Measurements from ENCODE around the gene CACNA1G. TPM values are rescaled to one million over a fixed set of nuclear protein-coding genes. Genes with fewer than 3 reads are reported as not detected.

The CACNA1G gene
- total and polyA plus RNA-seq, 9 of the 15 experiments (the other 6 are each of a cell fraction or from before 2014, with no cell fraction given): 0.01 TPM; not detected in 8

DNA sequence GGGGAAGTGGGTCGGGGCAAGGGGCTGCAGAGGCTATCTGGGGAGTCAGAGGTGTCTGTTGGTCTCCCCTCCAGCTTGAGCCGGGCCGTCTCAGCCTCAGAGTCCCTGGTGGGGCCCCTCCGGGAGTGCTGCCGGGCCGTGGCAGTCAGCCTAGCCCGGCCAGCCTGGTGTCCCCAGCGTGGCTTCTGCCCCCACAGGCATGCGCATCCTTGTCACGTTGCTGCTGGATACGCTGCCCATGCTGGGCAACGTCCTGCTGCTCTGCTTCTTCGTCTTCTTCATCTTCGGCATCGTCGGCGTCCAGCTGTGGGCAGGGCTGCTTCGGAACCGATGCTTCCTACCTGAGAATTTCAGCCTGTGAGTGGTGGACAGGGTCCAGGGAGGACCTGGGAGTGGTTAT, 11.2 kb downstream of the CACNA1G start:
- 17% methylated on average over 12 of the region's 19 CpGs for WGBS (ENCODE audit: insufficient coverage, low coverage, missing lambda C conversion rate)
- ChIA-PET CTCF (ENCODE audit: low intra/inter-chr PET ratio) (no interaction called here), POLR2A (interaction anchor here (1.0 kb wide), 1 partner anchor 9 kb away, joined by 5 read pairs; no protein-coding TSS in a partner anchor)
- ATAC-seq (no peak), DNase-seq (ENCODE audit: extremely low read depth in 1 of 4, low spot score in 3 of 4) (no peak), FAIRE-seq (no peak)
- in situ Hi-C loops (cut with MboI) (no loop called here), intact Hi-C loops (cut with micrococcal nuclease) (no loop called here)
- Histone ChIP-seq H3K4me3 (no peak overlapping the region), H3K9me3 (replicated peaks; ENCODE audit: control insufficient read depth, insufficient read depth, low read depth, low read length) (no peaks in the 10 kb centered on the region), H2AFZ (ENCODE audit: low read depth, low read length) (no peak overlapping the region), H3K4me2 (ENCODE audit: insufficient read depth, low read length) (no peak overlapping the region), H3K27me3 (ENCODE audit: control insufficient read depth in 2 of 2, insufficient read depth in 2 of 2, low read length in 2 of 2) (peaks cover 8 to 76% of the 10 kb centered on the region in 2 experiments; a peak in 4 of 5 replicates), H3K9ac (ENCODE audit: insufficient read depth in 1 of 2, low read depth in 2 of 2, low read length in 2 of 2) (peak overlapping the region in 1 of 2 experiments; percentile 43; a peak in 1 of 4 replicates), H3K4me1 (replicated peaks in 1 of 2; ENCODE audit: control insufficient read depth in 2 of 2, insufficient read depth in 2 of 2, low read length in 2 of 2) (peaks cover 7 to 17% of the 10 kb centered on the region in 2 experiments; a peak in 3 of 5 replicates), H4K20me1 (replicated peaks; ENCODE audit: control insufficient read depth, insufficient read depth, low read length) (peaks cover 4% of the 10 kb centered on the region; the same call in 1 of the 2 replicates), H3K9me1 (ENCODE audit: control insufficient read depth, insufficient read depth, low read length) (no peaks in the 10 kb centered on the region), H3K27ac (ENCODE audit: extremely low read depth, low read depth, low read length) (no peak overlapping the region), H3K79me2 (ENCODE audit: control insufficient read depth, insufficient read depth, low read length) (no peaks in the 10 kb centered on the region), H3K36me3 (ENCODE audit: control insufficient read depth, insufficient read depth, low read length) (no peaks in the 10 kb centered on the region)
- BruUV-seq (replicated peaks): no TSS peak
- TF ChIP-seq NRF1 (conservative IDR thresholded peaks at IDR 0.05 in 1 of 2, IDR thresholded peaks at IDR 0.05 in 1 of 2) (peak in 1 of 2 experiments; percentile 32; a peak in 1 of 4 replicates), ZNF584 (CRISPR knock-in tag; IDR thresholded peaks at IDR 0.05; ENCODE audit: low read depth) (no peak), POLR2AphosphoS5 (IDR thresholded peaks at IDR 0.05; ENCODE audit: control insufficient read depth, insufficient read depth, low read depth, low read length) (no peak), GTF2E2 (tag; IDR thresholded peaks at IDR 0.05) (no peak)

DNA sequence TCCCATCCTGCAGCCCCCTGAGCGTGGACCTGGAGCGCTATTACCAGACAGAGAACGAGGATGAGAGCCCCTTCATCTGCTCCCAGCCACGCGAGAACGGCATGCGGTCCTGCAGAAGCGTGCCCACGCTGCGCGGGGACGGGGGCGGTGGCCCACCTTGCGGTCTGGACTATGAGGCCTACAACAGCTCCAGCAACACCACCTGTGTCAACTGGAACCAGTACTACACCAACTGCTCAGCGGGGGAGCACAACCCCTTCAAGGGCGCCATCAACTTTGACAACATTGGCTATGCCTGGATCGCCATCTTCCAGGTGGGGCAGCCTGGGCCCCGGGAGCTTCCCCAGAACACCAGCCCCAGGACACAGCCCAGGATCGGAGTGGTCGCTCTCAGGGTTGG, 12.0 kb downstream of the CACNA1G start:
- H3K27me3 ChIP-seq (ENCODE audit: control insufficient read depth in 2 of 2, insufficient read depth in 2 of 2, low read length in 2 of 2): peaks cover 9 to 78% of the 10 kb centered on the region in 2 experiments; a peak in 4 of 5 replicates
- H3K9ac ChIP-seq (ENCODE audit: insufficient read depth in 1 of 2, low read depth in 2 of 2, low read length in 2 of 2): no peak overlapping the region
- no peaks in the 10 kb centered on the region; the same call in 1 of the 2 replicates for H3K9me3 ChIP-seq (replicated peaks; ENCODE audit: control insufficient read depth, insufficient read depth, low read depth, low read length)
- H3K79me2 ChIP-seq (ENCODE audit: control insufficient read depth, insufficient read depth, low read length): no peaks in the 10 kb centered on the region
- 14% methylated on average over 18 of the region's 20 CpGs for WGBS (ENCODE audit: insufficient coverage, low coverage, missing lambda C conversion rate)
- peaks cover 7 to 17% of the 10 kb centered on the region in 2 experiments; a peak in 3 of 5 replicates for H3K4me1 ChIP-seq (replicated peaks in 1 of 2; ENCODE audit: control insufficient read depth in 2 of 2, insufficient read depth in 2 of 2, low read length in 2 of 2)
- no peak overlapping the region for H2AFZ ChIP-seq (ENCODE audit: low read depth, low read length)
- in situ Hi-C loops (cut with MboI) (no loop called here), intact Hi-C loops (cut with micrococcal nuclease) (no loop called here)
- ChIA-PET CTCF (ENCODE audit: low intra/inter-chr PET ratio) (no interaction called here), POLR2A (no interaction called here)
- no TSS peak for BruUV-seq (replicated peaks)
- DNase-seq (ENCODE audit: extremely low read depth in 1 of 4, low spot score in 3 of 4): no peak
- H3K27ac ChIP-seq (ENCODE audit: extremely low read depth, low read depth, low read length): no peak overlapping the region
- no peak overlapping the region for H3K4me2 ChIP-seq (ENCODE audit: insufficient read depth, low read length)
- no peak for ATAC-seq
- no peaks in the 10 kb centered on the region for H3K36me3 ChIP-seq (ENCODE audit: control insufficient read depth, insufficient read depth, low read length)
- FAIRE-seq: no peak
- no peak overlapping the region for H3K4me3 ChIP-seq
- H3K9me1 ChIP-seq (ENCODE audit: control insufficient read depth, insufficient read depth, low read length): no peaks in the 10 kb centered on the region
- H4K20me1 ChIP-seq (replicated peaks; ENCODE audit: control insufficient read depth, insufficient read depth, low read length): peaks cover 10% of the 10 kb centered on the region; the same call in 1 of the 2 replicates
- TF ChIP-seq PML (IDR thresholded peaks at IDR 0.05; ENCODE audit: low read length) (no peak), CAMTA2 (CRISPR knock-in tag; conservative IDR thresholded peaks at IDR 0.05) (no peak), ZNF707 (CRISPR knock-in tag; conservative IDR thresholded peaks at IDR 0.05) (no peak), MAFF (IDR thresholded peaks at IDR 0.05; ENCODE audit: low read length) (no peak), NFATC3 (IDR thresholded peaks at IDR 0.05) (no peak), ETS2 (tag; IDR thresholded peaks at IDR 0.05; ENCODE audit: borderline replicate concordance, poor library complexity, severe bottlenecking) (no peak), LCOR (CRISPR knock-in tag; IDR thresholded peaks at IDR 0.05) (no peak), SREBF1 (IDR thresholded peaks at IDR 0.05; ENCODE audit: borderline replicate concordance, low read depth, low read length) (no peak), PHF8 (IDR thresholded peaks at IDR 0.05; ENCODE audit: borderline replicate concordance, low read length) (no peak)
- TF ChIP-seq, protein P1, sequence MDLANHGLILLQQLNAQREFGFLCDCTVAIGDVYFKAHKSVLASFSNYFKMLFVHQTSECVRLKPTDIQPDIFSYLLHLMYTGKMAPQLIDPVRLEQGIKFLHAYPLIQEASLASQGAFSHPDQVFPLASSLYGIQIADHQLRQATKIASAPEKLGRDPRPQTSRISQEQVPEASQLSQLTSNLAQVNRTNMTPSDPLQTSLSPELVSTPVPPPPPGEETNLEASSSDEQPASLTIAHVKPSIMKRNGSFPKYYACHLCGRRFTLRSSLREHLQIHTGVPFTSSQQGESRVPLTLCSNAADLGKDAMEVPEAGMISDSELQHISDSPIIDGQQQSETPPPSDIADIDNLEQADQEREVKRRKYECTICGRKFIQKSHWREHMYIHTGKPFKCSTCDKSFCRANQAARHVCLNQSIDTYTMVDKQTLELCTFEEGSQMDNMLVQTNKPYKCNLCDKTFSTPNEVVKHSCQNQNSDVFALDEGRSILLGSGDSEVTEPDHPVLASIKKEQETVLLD (IDR thresholded peaks at IDR 0.05): no peak
- TF ChIP-seq, protein P2, sequence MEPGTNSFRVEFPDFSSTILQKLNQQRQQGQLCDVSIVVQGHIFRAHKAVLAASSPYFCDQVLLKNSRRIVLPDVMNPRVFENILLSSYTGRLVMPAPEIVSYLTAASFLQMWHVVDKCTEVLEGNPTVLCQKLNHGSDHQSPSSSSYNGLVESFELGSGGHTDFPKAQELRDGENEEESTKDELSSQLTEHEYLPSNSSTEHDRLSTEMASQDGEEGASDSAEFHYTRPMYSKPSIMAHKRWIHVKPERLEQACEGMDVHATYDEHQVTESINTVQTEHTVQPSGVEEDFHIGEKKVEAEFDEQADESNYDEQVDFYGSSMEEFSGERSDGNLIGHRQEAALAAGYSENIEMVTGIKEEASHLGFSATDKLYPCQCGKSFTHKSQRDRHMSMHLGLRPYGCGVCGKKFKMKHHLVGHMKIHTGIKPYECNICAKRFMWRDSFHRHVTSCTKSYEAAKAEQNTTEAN (CRISPR knock-in tag; IDR thresholded peaks at IDR 0.05): no peak
